Erythroblast (primary cell): Measurements from ENCODE around the gene SP1.

Source experiments
- GATA1 ChIP-seq: IDR thresholded peaks from 2 replicates; pipeline ENCODE4 v1.6.1; 2011; ENCODE audit warnings: low read depth, mild to moderate bottlenecking, control low read depth, low read length, moderate library complexity
- POLR2A ChIP-seq: IDR thresholded peaks from 2 replicates; pipeline ENCODE4 v1.6.1; 2011; ENCODE audit warnings: mild to moderate bottlenecking, low read length

DNA sequence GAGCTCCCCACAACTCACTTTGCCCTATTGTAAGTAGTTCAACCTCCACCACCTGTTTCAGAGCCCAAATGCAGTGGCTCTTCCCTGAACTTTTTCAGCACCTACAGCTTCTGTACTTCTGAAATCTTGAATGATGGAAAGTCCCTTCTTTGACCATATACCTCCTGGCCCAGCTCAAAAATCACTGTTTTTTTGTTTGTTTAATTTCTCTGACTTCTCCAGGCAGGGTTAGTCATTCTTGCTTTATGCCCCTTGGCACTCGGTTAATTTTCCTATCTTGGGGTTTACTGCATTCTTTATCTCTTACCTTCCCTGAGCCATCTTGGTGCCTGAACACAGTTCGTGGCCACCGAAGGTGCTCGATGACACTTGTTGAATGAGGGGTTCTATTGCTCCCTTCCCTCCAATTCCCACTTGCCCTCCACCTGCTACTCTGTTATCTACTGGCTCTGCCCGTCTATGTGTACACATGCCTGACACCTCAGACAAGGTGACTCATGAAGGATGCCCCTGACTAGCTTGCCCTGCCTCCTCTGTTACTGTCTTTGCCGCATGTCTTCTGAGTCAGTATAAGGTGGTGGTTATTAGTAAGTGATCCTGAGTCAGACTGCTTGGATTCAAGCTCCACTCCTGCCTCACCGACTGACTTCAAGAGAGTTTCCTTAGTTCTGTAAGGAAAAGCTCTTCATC lies 48.1 kb downstream of the SP1 start:
- TF ChIP-seq GATA1 (no peak), POLR2A (no peak)
